Measurements from ENCODE around the gene TPBGL. TPM values are rescaled to one million over a fixed set of nuclear protein-coding genes. Genes with fewer than 3 reads are reported as not detected.

Gene TPBGL
- polyA plus RNA-seq, 1 experiment: not detected

- DNase-seq (ENCODE audit: low read depth): no peak
- H3K4me3 ChIP-seq (ENCODE audit: low read depth, low read length): no peak overlapping the region
- ChIA-PET CTCF (interaction anchor here (0.6 to 21.8 kb wide), 2 partner anchors 98 to 438 kb away, joined by 3 to 389 read pairs; no protein-coding TSS in a partner anchor), POLR2A (no interaction called here)
- H3K36me3 ChIP-seq (ENCODE audit: control insufficient read depth, insufficient read depth, low read length): no peaks in the 10 kb centered on the region
- H3K27me3 ChIP-seq (ENCODE audit: control insufficient read depth, insufficient read depth, low read length): no peaks in the 10 kb centered on the region
- TF ChIP-seq, protein P1, sequence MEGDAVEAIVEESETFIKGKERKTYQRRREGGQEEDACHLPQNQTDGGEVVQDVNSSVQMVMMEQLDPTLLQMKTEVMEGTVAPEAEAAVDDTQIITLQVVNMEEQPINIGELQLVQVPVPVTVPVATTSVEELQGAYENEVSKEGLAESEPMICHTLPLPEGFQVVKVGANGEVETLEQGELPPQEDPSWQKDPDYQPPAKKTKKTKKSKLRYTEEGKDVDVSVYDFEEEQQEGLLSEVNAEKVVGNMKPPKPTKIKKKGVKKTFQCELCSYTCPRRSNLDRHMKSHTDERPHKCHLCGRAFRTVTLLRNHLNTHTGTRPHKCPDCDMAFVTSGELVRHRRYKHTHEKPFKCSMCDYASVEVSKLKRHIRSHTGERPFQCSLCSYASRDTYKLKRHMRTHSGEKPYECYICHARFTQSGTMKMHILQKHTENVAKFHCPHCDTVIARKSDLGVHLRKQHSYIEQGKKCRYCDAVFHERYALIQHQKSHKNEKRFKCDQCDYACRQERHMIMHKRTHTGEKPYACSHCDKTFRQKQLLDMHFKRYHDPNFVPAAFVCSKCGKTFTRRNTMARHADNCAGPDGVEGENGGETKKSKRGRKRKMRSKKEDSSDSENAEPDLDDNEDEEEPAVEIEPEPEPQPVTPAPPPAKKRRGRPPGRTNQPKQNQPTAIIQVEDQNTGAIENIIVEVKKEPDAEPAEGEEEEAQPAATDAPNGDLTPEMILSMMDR (IDR thresholded peaks at IDR 0.05; ENCODE audit: insufficient read depth, low read depth, low read length): no peak
Measured at GRCh38 chr11:75286826-75287465, 46.4 kb downstream of the TPBGL start.

DNA sequence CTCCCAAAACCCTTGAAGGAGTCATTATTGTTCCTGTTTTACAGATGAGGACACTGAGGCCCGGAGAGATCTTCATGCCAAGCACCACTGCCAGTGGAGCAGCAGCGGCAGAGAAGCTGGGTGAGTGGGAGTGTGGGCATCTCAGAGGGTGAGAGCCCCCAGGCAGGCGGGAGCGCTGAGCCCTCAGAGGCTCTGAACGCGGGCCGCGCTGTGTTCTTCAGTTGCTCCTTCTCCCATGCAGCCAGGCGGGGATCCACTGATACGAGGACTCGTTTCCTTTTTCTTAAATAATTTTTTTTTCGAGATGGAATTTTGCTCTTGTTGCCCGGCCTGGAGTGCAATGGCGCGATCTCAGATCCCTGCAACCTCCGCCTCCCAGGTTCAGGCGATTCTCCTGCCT is 47.0 kb downstream of the TPBGL start:
- H3K36me3 ChIP-seq (ENCODE audit: control insufficient read depth, insufficient read depth, low read length): no peaks in the 10 kb centered on the region
- CTCF ChIA-PET: interaction anchor here (0.6 to 21.8 kb wide), 3 partner anchors 98 to 437 kb away, joined by 3 to 389 read pairs (median 3); no protein-coding TSS in a partner anchor
- TF ChIP-seq, protein P1 (IDR thresholded peaks at IDR 0.05; ENCODE audit: insufficient read depth, low read depth, low read length): no peak
- POLR2A ChIA-PET: no interaction called here
- no peak for DNase-seq (ENCODE audit: low read depth)
- H3K4me3 ChIP-seq (ENCODE audit: low read depth, low read length): no peak overlapping the region
- H3K27me3 ChIP-seq (ENCODE audit: control insufficient read depth, insufficient read depth, low read length): no peaks in the 10 kb centered on the region

DNA sequence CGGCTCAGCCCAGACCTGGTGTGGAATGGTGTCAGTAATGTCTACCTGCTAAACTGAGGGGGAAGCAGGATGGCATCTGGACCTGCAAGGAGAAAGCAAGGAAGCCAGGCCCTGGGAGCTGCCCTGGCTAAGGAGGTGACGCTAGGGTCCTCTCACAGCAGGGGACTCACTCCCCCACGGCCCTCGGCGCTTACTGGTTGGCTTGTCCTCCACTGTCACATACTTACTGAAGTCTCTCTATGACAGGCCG is 48.9 kb downstream of the TPBGL start:
- POLR2A ChIA-PET: no interaction called here
- Histone ChIP-seq H3K27me3 (ENCODE audit: control insufficient read depth, insufficient read depth, low read length) (no peaks in the 10 kb centered on the region), H3K36me3 (ENCODE audit: control insufficient read depth, insufficient read depth, low read length) (no peaks in the 10 kb centered on the region), H3K4me3 (ENCODE audit: low read depth, low read length) (no peak overlapping the region)
- CTCF ChIA-PET: interaction anchor here (0.6 to 21.8 kb wide), 5 partner anchors 9 to 674 kb away, joined by 3 to 389 read pairs (median 3); no protein-coding TSS in a partner anchor
- no peak for DNase-seq (ENCODE audit: low read depth)
- TF ChIP-seq, protein P1 (IDR thresholded peaks at IDR 0.05; ENCODE audit: insufficient read depth, low read depth, low read length): no peak

DNA sequence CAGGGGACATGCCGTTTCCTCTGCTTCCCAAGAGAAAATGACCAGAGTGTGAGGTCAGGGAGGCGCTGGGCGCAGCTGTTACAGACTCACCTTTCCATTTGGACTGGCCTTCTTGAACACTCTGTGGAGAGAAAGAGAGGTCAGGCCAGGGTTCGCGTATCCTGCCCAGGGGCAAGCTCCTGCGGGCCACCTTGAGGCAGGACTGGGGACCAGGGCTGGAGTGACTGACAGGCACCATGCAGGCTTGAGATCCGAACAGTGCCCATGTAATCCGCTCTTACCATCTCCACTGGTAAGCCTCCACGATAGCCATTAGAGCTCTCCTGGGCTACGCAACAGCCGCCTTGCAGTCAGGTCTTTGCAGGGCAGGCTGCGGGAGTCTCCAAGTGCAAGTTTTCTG is 49.3 kb downstream of the TPBGL start:
- Histone ChIP-seq H3K27me3 (ENCODE audit: control insufficient read depth, insufficient read depth, low read length) (no peaks in the 10 kb centered on the region), H3K36me3 (ENCODE audit: control insufficient read depth, insufficient read depth, low read length) (no peaks in the 10 kb centered on the region), H3K4me3 (ENCODE audit: low read depth, low read length) (no peak overlapping the region)
- DNase-seq (ENCODE audit: low read depth): no peak
- POLR2A ChIA-PET: no interaction called here
- CTCF ChIA-PET: interaction anchor here (0.6 to 21.8 kb wide), 5 partner anchors 10 to 674 kb away, joined by 3 to 389 read pairs (median 3); no protein-coding TSS in a partner anchor
- TF ChIP-seq, protein P1 (IDR thresholded peaks at IDR 0.05; ENCODE audit: insufficient read depth, low read depth, low read length): no peak

- no peak overlapping the region for H3K4me3 ChIP-seq (ENCODE audit: low read depth, low read length)
- TF ChIP-seq, protein P1 (IDR thresholded peaks at IDR 0.05; ENCODE audit: insufficient read depth, low read depth, low read length): no peak
- no peaks in the 10 kb centered on the region for H3K27me3 ChIP-seq (ENCODE audit: control insufficient read depth, insufficient read depth, low read length)
- no peak for DNase-seq (ENCODE audit: low read depth)
- ChIA-PET POLR2A (no interaction called here), CTCF (interaction anchor here (1.3 to 6.4 kb wide), 2 partner anchors 11 to 91 kb away, joined by 3 to 36 read pairs; no protein-coding TSS in a partner anchor)
- no peaks in the 10 kb centered on the region for H3K36me3 ChIP-seq (ENCODE audit: control insufficient read depth, insufficient read depth, low read length)
Measured at GRCh38 chr11:75291741-75292140, 51.2 kb downstream of the TPBGL start.
